A673 (cell line): Measurements from ENCODE around the gene ITSN2. TPM values are rescaled to one million over a fixed set of nuclear protein-coding genes. Genes with fewer than 3 reads are reported as not detected.
"Not testable (repeated sequence)": the region's sequence is repeated elsewhere in the genome, so short reads cannot be mapped to it uniquely, and the experiment has no call there.

Source experiments
- BruUV-seq: library from RNA; stranded (reverse); fragments of 400-500 nt; replicated peaks from 2 replicates; lab custom pipeline; 2021; lab: Mats Ljungman, UMichigan
- CTCF ChIA-PET: fragments of 300-600 bp; sonication (Branson Sonifier 250); formaldehyde crosslinking; loops from one replicate; lab custom pipeline; 2022; ENCODE audit warnings: antibody characterized with exemption; lab: Charles Lee
- POLR2A ChIA-PET: fragments of 300-600 bp; sonication (Branson Sonifier 250); formaldehyde crosslinking; loops from one replicate; lab custom pipeline; 2022; ENCODE audit warnings: antibody characterized with exemption; ENCODE audit not compliant: low non-redundant PET; lab: Charles Lee
- DNase-seq: peaks from one replicate; pipeline ENCODE4 v3.0.0-alpha.2; 2015; ENCODE audit warnings: low spot score
- H3K27ac ChIP-seq: fragments of 200-600 bp; sonication (generic); 2 replicates; pipeline ENCODE4 v1.5.1; 2016; ENCODE audit warnings: mixed run types, low read depth, mild to moderate bottlenecking, mixed read lengths, antibody characterized with exemption, low read length; ENCODE audit not compliant: poor library complexity, severe bottlenecking
- H3K27me3 ChIP-seq: fragments of 200-600 bp; sonication (generic); replicated peaks from 2 replicates; pipeline ENCODE4 v1.6.1; 2017; ENCODE audit warnings: mixed run types, low read depth, mild to moderate bottlenecking, mixed read lengths, antibody characterized with exemption, low read length; ENCODE audit not compliant: insufficient read depth, poor library complexity
- H3K36me3 ChIP-seq: fragments of 200-600 bp; sonication (generic); 2 replicates; pipeline ENCODE4 v1.6.1; 2016; ENCODE audit warnings: mixed run types, mild to moderate bottlenecking, mixed read lengths, antibody characterized with exemption, low read length; ENCODE audit not compliant: insufficient read depth, poor library complexity, severe bottlenecking
- H3K4me1 ChIP-seq: fragments of 200-600 bp; sonication (generic); 2 replicates; pipeline ENCODE4 v1.6.1; 2017; ENCODE audit warnings: mixed run types, mild to moderate bottlenecking, mixed read lengths, antibody characterized with exemption, low read length; ENCODE audit not compliant: insufficient read depth, poor library complexity, severe bottlenecking
- H3K4me3 ChIP-seq: fragments of 200-600 bp; sonication (generic); 2 replicates; pipeline ENCODE4 v1.5.1; 2016; ENCODE audit warnings: low read depth, mixed run types, mild to moderate bottlenecking, mixed read lengths, low read length; ENCODE audit not compliant: poor library complexity, severe bottlenecking
- H3K9me3 ChIP-seq: fragments of 200-600 bp; sonication (generic); 2 replicates; pipeline ENCODE4 v1.6.1; 2016; ENCODE audit warnings: mixed run types, low read depth, mild to moderate bottlenecking, mixed read lengths, antibody characterized with exemption, low read length; ENCODE audit not compliant: poor library complexity, severe bottlenecking
- CTCF ChIP-seq: fragments of 300-800, 200-600 bp; sonication (generic); conservative IDR thresholded peaks from 2 replicates; pipeline ENCODE4 v1.5.1; 2017; ENCODE audit warnings: low read depth, mild to moderate bottlenecking, antibody characterized with exemption, low read length, moderate library complexity, mixed read lengths
- EZH2 ChIP-seq: fragments of 200-600 bp; sonication (generic); IDR thresholded peaks from 2 replicates; pipeline ENCODE4 v1.6.1; 2017; ENCODE audit warnings: borderline replicate concordance, low read depth, mild to moderate bottlenecking, mixed read lengths, antibody characterized with exemption, low read length; ENCODE audit not compliant: poor library complexity, severe bottlenecking
- intact Hi-C: fragments of 100-400 bp; cut with micrococcal nuclease; formaldehyde crosslinking; loops from one replicate; pipeline ENCODE4 v1.10.0; 2022; ENCODE audit not compliant: unreplicated experiment
- total RNA-seq: library from RNA; stranded (reverse); gene quantifications from 2 replicates; pipeline ENCODE4 v1.2.3, GENCODE V29; 2021

ITSN2 gene
- total RNA-seq, 1 experiment from 2014 or later, result 16.4 TPM

GRCh38 chr2:24200799-24201198 is 159.5 kb downstream of the ITSN2 start:
- DNase-seq, result no peak

DNA sequence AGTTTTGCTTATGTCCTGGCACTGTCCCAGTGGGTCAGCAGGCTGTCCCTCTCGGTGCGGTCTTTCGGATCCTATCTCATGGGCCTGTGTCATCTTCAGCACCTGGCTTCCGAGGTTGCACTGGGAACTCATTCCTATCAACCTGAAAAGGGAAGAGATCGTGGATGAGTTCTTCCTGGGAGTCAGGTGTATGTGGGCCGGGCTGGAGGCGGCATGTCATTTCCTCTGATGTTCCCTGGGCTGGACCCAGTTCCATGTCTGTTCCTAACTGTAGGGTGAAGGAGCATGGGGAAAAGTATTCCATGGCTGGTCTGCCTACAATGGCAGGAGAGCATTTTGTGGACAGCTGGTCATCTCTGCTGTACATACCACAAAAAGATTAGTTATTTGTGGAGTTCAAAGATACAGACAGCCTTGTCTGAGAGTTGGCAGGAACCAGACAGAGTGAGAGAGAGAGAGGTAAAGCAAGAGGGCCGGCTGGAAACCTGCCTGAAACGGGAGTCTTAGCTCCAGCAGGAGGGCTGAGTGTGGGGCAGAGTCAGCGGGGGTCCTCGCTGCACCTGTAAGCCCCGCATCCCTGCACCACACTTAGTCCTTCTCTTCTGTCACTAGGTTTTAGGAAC is 160.3 kb downstream of the ITSN2 start:
- no peak for TF ChIP-seq EZH2
- no peak for TF ChIP-seq CTCF
- H3K4me1 ChIP-seq, result no peaks in the 10 kb centered on the region
- POLR2A ChIA-PET, result no interaction called here
- no peak overlapping the region for H3K4me3 ChIP-seq
- intact Hi-C loops, result no loop called here
- no peak for DNase-seq
- no peak overlapping the region for H3K27ac ChIP-seq
- no peaks in the 10 kb centered on the region for H3K9me3 ChIP-seq
- H3K27me3 ChIP-seq, result no peaks in the 10 kb centered on the region
- CTCF ChIA-PET, result no interaction called here
- BruUV-seq, result no TSS peak
- no peaks in the 10 kb centered on the region for H3K36me3 ChIP-seq

More at GRCh38 chr2:24200799-24201198, 159.5 kb downstream of the ITSN2 start:
- no peaks in the 10 kb centered on the region for H3K36me3 ChIP-seq
- TF ChIP-seq CTCF (no peak), EZH2 (no peak)
- intact Hi-C loops, result no loop called here
- H3K27ac ChIP-seq, result no peak overlapping the region
- BruUV-seq, result no TSS peak
- no peaks in the 10 kb centered on the region for H3K4me1 ChIP-seq
- H3K9me3 ChIP-seq, result no peaks in the 10 kb centered on the region
- POLR2A ChIA-PET, result no interaction called here
- no peak overlapping the region for H3K4me3 ChIP-seq
- no peaks in the 10 kb centered on the region for H3K27me3 ChIP-seq
- CTCF ChIA-PET, result no interaction called here

DNA sequence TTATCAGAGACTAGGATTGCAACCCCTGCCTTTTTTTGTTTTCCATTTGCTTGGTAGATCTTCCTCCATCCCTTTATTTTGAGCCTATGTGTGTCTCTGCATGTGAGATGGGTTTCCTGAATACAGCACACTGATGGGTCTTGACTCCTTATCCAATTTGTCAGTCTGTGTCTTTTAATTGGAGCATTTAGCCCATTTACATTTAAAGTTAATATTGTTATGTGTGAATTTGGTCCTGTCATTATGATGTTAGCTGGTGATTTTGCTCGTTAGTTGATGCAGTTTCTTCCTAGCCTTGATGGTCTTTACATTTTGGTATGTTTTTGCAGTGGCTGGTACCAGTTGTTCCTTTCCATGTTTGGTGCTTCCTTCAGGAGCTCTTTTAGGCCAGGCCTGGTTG is 163.1 kb downstream of the ITSN2 start:
- H3K27ac ChIP-seq, H3K9me3 ChIP-seq, DNase-seq, H3K27me3 ChIP-seq, CTCF ChIA-PET, intact Hi-C loops, BruUV-seq, H3K36me3 ChIP-seq, POLR2A ChIA-PET, H3K4me1 ChIP-seq, H3K4me3 ChIP-seq: not testable (repeated sequence)

DNA sequence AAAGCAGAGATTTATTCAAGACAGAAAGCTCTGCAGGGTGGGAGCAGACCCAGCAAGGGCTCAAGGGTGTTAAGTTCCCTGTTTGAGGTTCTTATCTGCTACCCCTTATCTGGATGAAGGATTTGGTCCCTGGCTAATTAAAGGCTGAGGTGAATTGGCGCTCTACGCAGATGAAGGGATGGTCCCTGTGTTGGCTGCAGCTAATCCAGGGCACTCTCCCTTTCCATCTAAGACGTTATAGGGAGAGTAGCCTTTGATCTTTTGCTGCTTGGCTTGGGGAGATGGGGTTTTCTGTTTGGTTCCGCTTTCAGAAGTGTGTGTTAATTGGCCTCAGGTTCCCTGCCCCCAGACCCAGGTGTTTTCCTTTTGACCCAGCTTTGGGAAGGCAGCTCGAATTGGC is 168.5 kb downstream of the ITSN2 start:
- no peak for DNase-seq
- Histone ChIP-seq H3K27me3 (no peaks in the 10 kb centered on the region), H3K27ac (no peak overlapping the region), H3K9me3 (no peaks in the 10 kb centered on the region), H3K36me3 (no peaks in the 10 kb centered on the region), H3K4me1 (no peaks in the 10 kb centered on the region), H3K4me3 (no peak overlapping the region)
- CTCF ChIA-PET, result no interaction called here
- intact Hi-C loops, result no loop called here
- BruUV-seq, result no TSS peak
- TF ChIP-seq EZH2, result no peak
- no peak for TF ChIP-seq CTCF
- POLR2A ChIA-PET, result no interaction called here
